Activated gamma-delta T cell treated with anti-CD3 and anti-CD28 coated beads, Interleukin-2, amount 50 U/mL, for 16 hours (primary cell): ENCODE data around the gene GHDC.
"Not testable (repeated sequence)": the region's sequence is repeated elsewhere in the genome, so short reads cannot be mapped to it uniquely, and the experiment has no call there.

Experiments
- DNase-seq: peaks from one replicate; pipeline ENCODE4 v3.0.0-alpha.2; 2020; ENCODE audit warnings: low read depth

Gene GHDC

GRCh38 chr17:42193969-42194899 is at the start of gene GHDC:
TSS of gene GHDC (minus strand) at chr17:42194494. CDS start at chr17:42193581, 913 bp downstream.
- peak; percentile 68 for DNase-seq

- DNase-seq = no peak
Observed at GRCh38 chr17:42243493-42243982, 49.2 kb upstream of the GHDC start.

- no peak for DNase-seq
Observed at GRCh38 chr17:42241871-42242270, 47.6 kb upstream of the GHDC start.

- not testable (repeated sequence) for DNase-seq
Observed at GRCh38 chr17:42240863-42241262, 46.6 kb upstream of the GHDC start.

GRCh38 chr17:42240201-42240600 is 45.9 kb upstream of the GHDC start:
- no peak for DNase-seq

- not testable (repeated sequence) for DNase-seq
Observed at GRCh38 chr17:42239576-42239975, 45.3 kb upstream of the GHDC start.

GRCh38 chr17:42236760-42237159 is 42.5 kb upstream of the GHDC start:
- DNase-seq = no peak

- DNase-seq = no peak
Observed at GRCh38 chr17:42233994-42234393, 39.7 kb upstream of the GHDC start.

- DNase-seq = no peak
Observed at GRCh38 chr17:42233156-42233555, 38.9 kb upstream of the GHDC start.

GRCh38 chr17:42230225-42230624 is 35.9 kb upstream of the GHDC start:
- DNase-seq = no peak

GRCh38 chr17:42227849-42228700 is 33.8 kb upstream of the GHDC start:
- DNase-seq = no peak

- DNase-seq = no peak
Observed at GRCh38 chr17:42225646-42226045, 31.4 kb upstream of the GHDC start.

GRCh38 chr17:42224651-42225050 is 30.4 kb upstream of the GHDC start:
- DNase-seq = no peak

GRCh38 chr17:42221886-42222745 is 27.8 kb upstream of the GHDC start:
- DNase-seq = peak; percentile 33

GRCh38 chr17:42219280-42219679 is 25.0 kb upstream of the GHDC start:
- DNase-seq = not testable (repeated sequence)

- DNase-seq = no peak
Observed at GRCh38 chr17:42214156-42214555, 19.9 kb upstream of the GHDC start.

- DNase-seq = no peak
Observed at GRCh38 chr17:42212382-42212781, 18.1 kb upstream of the GHDC start.

- DNase-seq = not testable (repeated sequence)
Observed at GRCh38 chr17:42211921-42212341, 17.6 kb upstream of the GHDC start.

GRCh38 chr17:42210046-42210445 is 15.8 kb upstream of the GHDC start:
- DNase-seq = no peak

GRCh38 chr17:42206153-42206612 is 11.9 kb upstream of the GHDC start:
- DNase-seq = not testable (repeated sequence)

- no peak for DNase-seq
Observed at GRCh38 chr17:42203354-42203753, 9.1 kb upstream of the GHDC start.
